Progenitor cell of endocrine pancreas (in vitro differentiated cells): ENCODE measurements around the gene GUCA2B. TPM values are rescaled to one million over a fixed set of nuclear protein-coding genes. Genes with fewer than 3 reads are reported as not detected.

Source experiments
- DNase-seq: peaks from one replicate; pipeline ENCODE4 v3.0.0; 2021; ENCODE audit warnings: low spot score; ENCODE audit not compliant: unreplicated experiment
- H3K27ac Mint-ChIP-seq: 2 replicates; pipeline ENCODE4 v1.8.0; 2021; ENCODE audit warnings: mild to moderate bottlenecking, moderate library complexity, mixed read lengths
- H3K27me3 Mint-ChIP-seq: 2 replicates; pipeline ENCODE4 v1.8.0; 2021; ENCODE audit warnings: mixed read lengths
- H3K36me3 Mint-ChIP-seq: 2 replicates; pipeline ENCODE4 v1.8.0; 2022; ENCODE audit warnings: mixed read lengths; ENCODE audit not compliant: insufficient read depth
- H3K4me1 Mint-ChIP-seq: 2 replicates; pipeline ENCODE4 v1.8.0; 2021; ENCODE audit warnings: low read depth, mixed read lengths
- H3K4me3 Mint-ChIP-seq: 2 replicates; pipeline ENCODE4 v1.8.0; 2021; ENCODE audit warnings: low read depth, mild to moderate bottlenecking, moderate library complexity, mixed read lengths
- H3K9me3 Mint-ChIP-seq: 2 replicates; pipeline ENCODE4 v1.8.0; 2021; ENCODE audit warnings: low read depth, mixed read lengths
- total RNA-seq: library from RNA; stranded (reverse); gene quantifications from 2 replicates; pipeline ENCODE4 v1.2.1, GENCODE V29; 2021
- TF ChIP-seq, protein P1 (sequence below): fragments of 200-600 bp; sonication (generic); IDR thresholded peaks from one replicate; pipeline ENCODE4 v1.5.0; 2021; ENCODE audit warnings: antibody characterized with exemption, mild to moderate bottlenecking; ENCODE audit not compliant: unreplicated experiment

The GUCA2B gene
- total RNA-seq, 1 donor from 2014 or later: 0.89 TPM

DNA sequence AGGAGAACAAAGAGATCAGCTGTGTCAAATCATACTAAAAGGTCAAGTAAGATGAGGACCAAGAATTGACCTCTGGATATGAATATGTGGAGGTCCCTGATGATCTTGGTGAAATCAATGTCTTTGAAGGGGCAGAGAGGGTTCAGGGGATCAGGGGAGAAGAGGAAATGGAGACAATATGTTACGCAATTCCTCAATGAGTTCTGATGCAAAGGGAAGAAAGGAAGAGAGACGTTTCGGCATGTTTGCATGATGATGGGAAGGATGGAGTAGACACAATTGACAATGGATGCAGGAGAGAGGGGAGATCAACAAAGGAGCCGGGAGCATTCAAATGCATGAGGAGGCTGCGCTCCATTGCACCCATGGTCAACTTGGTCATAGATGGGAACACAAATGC, 36.0 kb upstream of the GUCA2B start:
- H3K27ac Mint-ChIP-seq: no peak overlapping the region
- TF ChIP-seq, protein P1, sequence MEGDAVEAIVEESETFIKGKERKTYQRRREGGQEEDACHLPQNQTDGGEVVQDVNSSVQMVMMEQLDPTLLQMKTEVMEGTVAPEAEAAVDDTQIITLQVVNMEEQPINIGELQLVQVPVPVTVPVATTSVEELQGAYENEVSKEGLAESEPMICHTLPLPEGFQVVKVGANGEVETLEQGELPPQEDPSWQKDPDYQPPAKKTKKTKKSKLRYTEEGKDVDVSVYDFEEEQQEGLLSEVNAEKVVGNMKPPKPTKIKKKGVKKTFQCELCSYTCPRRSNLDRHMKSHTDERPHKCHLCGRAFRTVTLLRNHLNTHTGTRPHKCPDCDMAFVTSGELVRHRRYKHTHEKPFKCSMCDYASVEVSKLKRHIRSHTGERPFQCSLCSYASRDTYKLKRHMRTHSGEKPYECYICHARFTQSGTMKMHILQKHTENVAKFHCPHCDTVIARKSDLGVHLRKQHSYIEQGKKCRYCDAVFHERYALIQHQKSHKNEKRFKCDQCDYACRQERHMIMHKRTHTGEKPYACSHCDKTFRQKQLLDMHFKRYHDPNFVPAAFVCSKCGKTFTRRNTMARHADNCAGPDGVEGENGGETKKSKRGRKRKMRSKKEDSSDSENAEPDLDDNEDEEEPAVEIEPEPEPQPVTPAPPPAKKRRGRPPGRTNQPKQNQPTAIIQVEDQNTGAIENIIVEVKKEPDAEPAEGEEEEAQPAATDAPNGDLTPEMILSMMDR: no peak
- DNase-seq: no peak
- peaks cover 4% of the 10 kb centered on the region for H3K9me3 Mint-ChIP-seq
- peaks cover 23% of the 10 kb centered on the region for H3K27me3 Mint-ChIP-seq
- no peaks in the 10 kb centered on the region for H3K4me1 Mint-ChIP-seq
- H3K36me3 Mint-ChIP-seq: no peaks in the 10 kb centered on the region
- no peak overlapping the region for H3K4me3 Mint-ChIP-seq

DNA sequence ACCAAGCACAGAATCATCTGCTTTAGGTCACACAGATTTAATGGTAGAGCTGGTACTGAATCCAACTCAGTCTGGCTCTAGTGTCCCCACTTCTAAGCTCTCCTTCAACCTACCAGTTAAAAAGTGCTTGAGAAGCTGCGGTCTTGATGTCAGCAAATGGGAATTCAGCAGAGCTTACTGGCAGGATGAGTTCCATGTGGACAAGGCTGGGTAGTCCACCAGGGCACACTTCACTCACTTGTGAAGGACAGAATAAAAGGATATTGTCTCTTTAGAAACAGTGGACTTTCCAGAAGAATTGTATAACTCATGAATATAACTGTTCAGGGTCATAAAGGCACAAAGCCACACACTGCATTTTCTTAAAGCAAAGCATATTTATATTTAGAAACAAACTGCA, 35.1 kb upstream of the GUCA2B start:
- TF ChIP-seq, protein P1: no peak
- DNase-seq: no peak
- peaks cover 4% of the 10 kb centered on the region for H3K9me3 Mint-ChIP-seq
- no peak overlapping the region for H3K4me3 Mint-ChIP-seq
- no peaks in the 10 kb centered on the region for H3K36me3 Mint-ChIP-seq
- H3K27me3 Mint-ChIP-seq: peaks cover 19% of the 10 kb centered on the region
- no peak overlapping the region for H3K27ac Mint-ChIP-seq
- no peaks in the 10 kb centered on the region for H3K4me1 Mint-ChIP-seq

DNA sequence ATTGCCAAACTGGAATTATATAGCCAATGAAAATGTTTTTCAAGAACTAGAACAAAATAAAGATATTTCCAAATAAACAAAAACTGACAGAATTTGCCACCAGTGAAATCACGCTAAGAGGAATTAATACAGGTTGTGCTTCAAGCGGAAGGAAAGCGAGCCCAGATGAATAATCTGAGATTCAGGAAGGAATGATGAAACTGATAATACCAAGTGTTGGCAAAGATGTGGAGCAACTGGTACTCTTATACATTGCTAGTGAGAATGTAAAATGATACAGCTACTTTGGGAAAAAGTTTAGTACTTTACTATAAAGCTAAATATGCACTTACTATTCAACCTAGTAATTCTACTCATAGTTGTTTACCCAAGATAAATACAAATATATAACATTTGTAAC, 30.8 kb upstream of the GUCA2B start:
- DNase-seq: no peak
- Mint-ChIP-seq H3K4me3 (no peak overlapping the region), H3K27ac (no peak overlapping the region), H3K4me1 (no peaks in the 10 kb centered on the region), H3K9me3 (peaks cover 4% of the 10 kb centered on the region), H3K27me3 (peaks cover 11% of the 10 kb centered on the region), H3K36me3 (no peaks in the 10 kb centered on the region)
- TF ChIP-seq, protein P1: no peak

DNA sequence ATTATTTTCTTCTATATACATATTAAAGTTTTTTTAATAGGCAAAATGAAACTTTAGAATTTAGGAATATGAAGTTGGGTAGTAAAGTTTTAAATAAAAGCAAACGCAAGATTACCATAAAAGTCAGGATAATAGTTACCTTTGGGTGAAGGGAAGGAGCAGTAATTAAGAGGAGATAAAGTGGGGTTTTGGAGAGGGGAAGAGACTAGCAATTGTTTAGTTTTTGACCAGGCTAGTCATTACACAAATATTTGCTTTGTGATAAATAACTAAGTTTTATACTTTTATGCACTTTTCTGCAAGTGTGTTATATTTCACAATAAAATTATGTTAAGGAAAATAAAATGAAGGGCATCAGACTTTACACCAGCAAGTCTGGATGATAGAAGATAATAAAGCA, 27.7 kb upstream of the GUCA2B start:
- no peaks in the 10 kb centered on the region for H3K36me3 Mint-ChIP-seq
- TF ChIP-seq, protein P1: no peak
- no peak overlapping the region for H3K4me3 Mint-ChIP-seq
- no peaks in the 10 kb centered on the region for H3K4me1 Mint-ChIP-seq
- H3K9me3 Mint-ChIP-seq: peaks cover 4% of the 10 kb centered on the region
- H3K27ac Mint-ChIP-seq: no peak overlapping the region
- peaks cover 17% of the 10 kb centered on the region for H3K27me3 Mint-ChIP-seq
- no peak for DNase-seq

DNA sequence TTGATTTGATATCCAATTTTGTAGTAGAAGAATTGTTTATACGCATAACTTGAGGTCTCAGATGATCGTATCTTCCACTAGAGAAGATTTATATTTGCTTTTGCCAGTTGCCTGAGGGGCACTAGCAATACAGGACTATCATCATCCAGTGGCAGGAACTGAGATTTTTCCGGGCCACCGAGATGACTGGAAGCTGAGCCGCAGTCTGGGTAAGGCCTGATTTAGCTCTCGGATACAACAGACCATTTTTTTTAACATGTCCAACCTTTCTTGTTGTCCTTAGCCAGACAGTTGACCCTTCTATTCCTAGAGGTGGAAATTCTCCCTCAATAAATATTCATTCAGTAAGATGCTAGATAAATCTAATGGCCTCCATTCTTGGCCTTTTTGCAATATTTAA, 25.4 kb upstream of the GUCA2B start:
- no peak overlapping the region for H3K4me3 Mint-ChIP-seq
- peaks cover 17% of the 10 kb centered on the region for H3K27me3 Mint-ChIP-seq
- no peaks in the 10 kb centered on the region for H3K9me3 Mint-ChIP-seq
- H3K36me3 Mint-ChIP-seq: no peaks in the 10 kb centered on the region
- DNase-seq: no peak
- no peaks in the 10 kb centered on the region for H3K4me1 Mint-ChIP-seq
- H3K27ac Mint-ChIP-seq: no peak overlapping the region
- TF ChIP-seq, protein P1: no peak
